ENCODE results near the gene CPLX1. TPM values are rescaled to one million over a fixed set of nuclear protein-coding genes. Genes with fewer than 3 reads are reported as not detected.

CPLX1 gene
- polyA plus RNA-seq, 3 donors from 2014 or later: not detected

GRCh38 chr4:794900-795725 lies 30.8 kb downstream of the CPLX1 start:
- no peak overlapping the region for H3K4me3 Mint-ChIP-seq

GRCh38 chr4:793941-794621 lies 31.8 kb downstream of the CPLX1 start:
- H3K9me3 Mint-ChIP-seq: no peaks in the 10 kb centered on the region
- H3K4me3 Mint-ChIP-seq: no peak overlapping the region
- DNase-seq: no peak
- H3K27ac Mint-ChIP-seq: no peak overlapping the region
- H3K4me1 Mint-ChIP-seq: peaks cover 0 to 5% of the 10 kb centered on the region in 2 donors
- H3K27me3 Mint-ChIP-seq (ENCODE audit: low read depth in 3 of 3): peaks cover 10 to 22% (median 19%) of the 10 kb centered on the region in 3 donors
- H3K36me3 Mint-ChIP-seq: peaks cover 0 to 3% (median 3%) of the 10 kb centered on the region in 3 donors

More at GRCh38 chr4:794900-795725, 30.8 kb downstream of the CPLX1 start:
- H3K27ac Mint-ChIP-seq: no peak overlapping the region
- peaks cover 0 to 3% (median 3%) of the 10 kb centered on the region in 3 donors for H3K36me3 Mint-ChIP-seq
- peaks cover 0 to 5% of the 10 kb centered on the region in 2 donors for H3K4me1 Mint-ChIP-seq
- no peaks in the 10 kb centered on the region for H3K9me3 Mint-ChIP-seq
- no peak for DNase-seq
- peaks cover 12 to 24% (median 22%) of the 10 kb centered on the region in 3 donors for H3K27me3 Mint-ChIP-seq (ENCODE audit: low read depth in 3 of 3)

GRCh38 chr4:793093-793861 lies 32.7 kb downstream of the CPLX1 start:
- Mint-ChIP-seq H3K4me1 (peaks cover 0 to 3% of the 10 kb centered on the region in 2 donors), H3K36me3 (peaks cover 0 to 3% (median 3%) of the 10 kb centered on the region in 3 donors), H3K27me3 (ENCODE audit: low read depth in 3 of 3) (peaks cover 8 to 20% (median 19%) of the 10 kb centered on the region in 3 donors), H3K9me3 (no peaks in the 10 kb centered on the region), H3K27ac (no peak overlapping the region), H3K4me3 (peak overlapping the region in 1 of 5 donors; percentile 27)
- DNase-seq: no peak

- no peak overlapping the region for H3K27ac Mint-ChIP-seq
- H3K9me3 Mint-ChIP-seq: no peaks in the 10 kb centered on the region
- peak overlapping the region in 1 of 5 donors; percentile 27 for H3K4me3 Mint-ChIP-seq
- peaks cover 0 to 3% of the 10 kb centered on the region in 2 donors for H3K4me1 Mint-ChIP-seq
- peaks cover 0 to 3% (median 3%) of the 10 kb centered on the region in 3 donors for H3K36me3 Mint-ChIP-seq
- DNase-seq: no peak
- peaks cover 8 to 21% (median 19%) of the 10 kb centered on the region in 3 donors for H3K27me3 Mint-ChIP-seq (ENCODE audit: low read depth in 3 of 3)
Observed at GRCh38 chr4:792626-793092, 33.3 kb downstream of the CPLX1 start.

- no peak overlapping the region for H3K27ac Mint-ChIP-seq
- peaks cover 11 to 22% (median 21%) of the 10 kb centered on the region in 3 donors for H3K27me3 Mint-ChIP-seq (ENCODE audit: low read depth in 3 of 3)
- no peak for DNase-seq
- H3K4me3 Mint-ChIP-seq: peak overlapping the region in 1 of 5 donors; percentile 27
- peaks cover 0 to 2% (median 0%) of the 10 kb centered on the region in 6 donors for H3K9me3 Mint-ChIP-seq
- H3K4me1 Mint-ChIP-seq: peaks cover 0 to 6% of the 10 kb centered on the region in 2 donors
- H3K36me3 Mint-ChIP-seq: peaks cover 0 to 3% (median 3%) of the 10 kb centered on the region in 3 donors
Observed at GRCh38 chr4:791898-792625, 33.9 kb downstream of the CPLX1 start.

- peaks cover 0 to 2% (median 0%) of the 10 kb centered on the region in 6 donors for H3K9me3 Mint-ChIP-seq
- H3K4me3 Mint-ChIP-seq: no peak overlapping the region
- no peak overlapping the region for H3K27ac Mint-ChIP-seq
- H3K4me1 Mint-ChIP-seq: peaks cover 0 to 6% of the 10 kb centered on the region in 2 donors
- peaks cover 11 to 20% (median 17%) of the 10 kb centered on the region in 3 donors for H3K27me3 Mint-ChIP-seq (ENCODE audit: low read depth in 3 of 3)
- DNase-seq: no peak
- peaks cover 0 to 3% (median 3%) of the 10 kb centered on the region in 3 donors for H3K36me3 Mint-ChIP-seq
Observed at GRCh38 chr4:791252-791897, 34.6 kb downstream of the CPLX1 start.

- peaks cover 0 to 2% (median 0%) of the 10 kb centered on the region in 6 donors for H3K9me3 Mint-ChIP-seq
- peaks cover 0 to 6% of the 10 kb centered on the region in 2 donors for H3K4me1 Mint-ChIP-seq
- DNase-seq: no peak
- peaks cover 0 to 3% (median 3%) of the 10 kb centered on the region in 3 donors for H3K36me3 Mint-ChIP-seq
- no peak overlapping the region for H3K27ac Mint-ChIP-seq
- H3K4me3 Mint-ChIP-seq: no peak overlapping the region
- H3K27me3 Mint-ChIP-seq (ENCODE audit: low read depth in 3 of 3): peaks cover 13 to 18% (median 17%) of the 10 kb centered on the region in 3 donors
Observed at GRCh38 chr4:790466-790820, 35.5 kb downstream of the CPLX1 start.

- no peak for DNase-seq
- no peak overlapping the region for H3K27ac Mint-ChIP-seq
- H3K36me3 Mint-ChIP-seq: peaks cover 0 to 3% (median 3%) of the 10 kb centered on the region in 3 donors
- H3K4me3 Mint-ChIP-seq: no peak overlapping the region
- peaks cover 13 to 23% (median 14%) of the 10 kb centered on the region in 3 donors for H3K27me3 Mint-ChIP-seq (ENCODE audit: low read depth in 3 of 3)
- H3K9me3 Mint-ChIP-seq: peaks cover 0 to 2% (median 0%) of the 10 kb centered on the region in 6 donors
- H3K4me1 Mint-ChIP-seq: peaks cover 0 to 6% of the 10 kb centered on the region in 2 donors
Observed at GRCh38 chr4:789571-790465, 36.1 kb downstream of the CPLX1 start.

GRCh38 chr4:788636-789297 lies 37.2 kb downstream of the CPLX1 start:
- Mint-ChIP-seq H3K4me1 (peaks cover 0 to 8% of the 10 kb centered on the region in 2 donors), H3K9me3 (peaks cover 0 to 2% (median 0%) of the 10 kb centered on the region in 6 donors), H3K27me3 (ENCODE audit: low read depth in 3 of 3) (peaks cover 10 to 22% (median 11%) of the 10 kb centered on the region in 3 donors), H3K36me3 (peaks cover 0 to 3% (median 3%) of the 10 kb centered on the region in 3 donors), H3K4me3 (no peak overlapping the region), H3K27ac (no peak overlapping the region)
- no peak for DNase-seq

- no peak for DNase-seq
- H3K27me3 Mint-ChIP-seq (ENCODE audit: low read depth in 3 of 3): peaks cover 10 to 22% (median 14%) of the 10 kb centered on the region in 3 donors
- H3K9me3 Mint-ChIP-seq: peaks cover 0 to 2% (median 0%) of the 10 kb centered on the region in 6 donors
- no peak overlapping the region for H3K4me3 Mint-ChIP-seq
- peaks cover 0 to 3% (median 3%) of the 10 kb centered on the region in 3 donors for H3K36me3 Mint-ChIP-seq
- peaks cover 0 to 8% of the 10 kb centered on the region in 2 donors for H3K4me1 Mint-ChIP-seq
- no peak overlapping the region for H3K27ac Mint-ChIP-seq
Observed at GRCh38 chr4:788006-788635, 37.8 kb downstream of the CPLX1 start.

GRCh38 chr4:787561-787981 lies 38.4 kb downstream of the CPLX1 start:
- H3K36me3 Mint-ChIP-seq: no peaks in the 10 kb centered on the region
- peak overlapping the region in 3 of 5 donors; percentile 25 to 70 (median 27) for H3K4me3 Mint-ChIP-seq
- H3K4me1 Mint-ChIP-seq: peaks cover under 1 to 6% of the 10 kb centered on the region in 2 donors
- H3K27ac Mint-ChIP-seq: no peak overlapping the region
- DNase-seq: no peak
- peaks cover 8 to 19% (median 14%) of the 10 kb centered on the region in 3 donors for H3K27me3 Mint-ChIP-seq (ENCODE audit: low read depth in 3 of 3)
- peaks cover 0 to 2% (median 0%) of the 10 kb centered on the region in 6 donors for H3K9me3 Mint-ChIP-seq

Measured in immature natural killer cell (primary cell).